Measurements from ENCODE around the gene EFHD2. TPM values are rescaled to one million over a fixed set of nuclear protein-coding genes. Genes with fewer than 3 reads are reported as not detected.

EFHD2 gene
- total RNA-seq, 2 donors from 2014 or later, result 44.6 to 90.4 TPM

DNA sequence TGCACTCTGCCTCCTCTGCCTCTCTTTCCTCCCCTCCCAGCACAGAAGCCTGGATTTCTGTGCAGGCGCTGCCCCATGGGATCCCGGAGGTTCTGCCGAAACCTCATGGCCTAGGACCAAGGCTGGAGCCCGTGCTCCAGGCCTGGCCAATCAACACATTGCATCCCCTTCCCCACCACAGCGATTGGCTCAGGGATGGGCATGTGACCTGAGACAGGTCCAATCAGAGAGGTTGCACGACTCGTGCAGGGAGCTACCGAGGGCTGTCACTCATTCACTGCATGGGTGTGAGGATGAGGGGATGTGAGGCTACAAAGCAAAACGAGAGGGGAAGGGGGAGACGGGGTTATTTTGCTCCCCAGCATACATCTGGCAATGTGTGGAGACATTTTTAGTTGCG lies 62.9 kb downstream of the EFHD2 start:
- Mint-ChIP-seq H3K27me3 (no peaks in the 10 kb centered on the region), H3K27ac (no peak overlapping the region), H3K9me3 (no peaks in the 10 kb centered on the region), H3K4me1 (no peaks in the 10 kb centered on the region), H3K4me3 (no peak overlapping the region), H3K36me3 (ENCODE audit: low read depth) (no peaks in the 10 kb centered on the region)
- ATAC-seq (replicated peaks), result no peak

DNA sequence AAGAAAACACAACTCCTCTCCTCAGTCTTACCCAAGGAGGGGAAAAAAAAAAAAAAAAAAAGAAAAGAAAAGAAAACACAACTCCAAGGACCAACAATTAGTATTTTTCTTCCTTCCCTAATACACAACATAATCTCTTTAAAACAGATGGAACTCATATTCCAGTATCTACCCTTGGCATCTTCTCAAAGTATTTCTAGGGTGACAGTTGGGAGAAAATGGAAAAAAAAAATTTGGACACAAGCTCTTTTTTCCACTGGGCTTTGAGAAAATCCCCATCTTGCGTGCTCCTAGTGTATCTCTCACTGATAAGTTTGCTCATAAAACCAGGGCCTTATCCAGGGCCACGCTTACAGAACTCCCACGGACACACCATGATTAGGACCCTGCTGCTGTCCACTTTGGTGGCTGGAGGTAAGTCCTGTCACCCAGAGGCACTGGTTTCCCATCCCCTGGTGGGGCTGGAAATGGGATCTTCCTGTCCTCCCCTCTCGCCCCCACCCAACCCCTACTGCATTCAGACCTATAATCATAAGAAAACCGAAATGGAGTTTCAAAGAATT lies 66.1 kb downstream of the EFHD2 start, which contains the start of gene CELA2B:
TSS of gene CELA2B (plus strand) at position 353 of the 563 bp plus-strand sequence. CDS start at position 375, 22 bp downstream.
- Mint-ChIP-seq H3K4me1 (no peaks in the 10 kb centered on the region), H3K27ac (no peak within 1 kb of the TSS), H3K9me3 (no peaks in the 10 kb centered on the region), H3K27me3 (no peaks in the 10 kb centered on the region), H3K4me3 (no peak within 1 kb of the TSS), H3K36me3 (ENCODE audit: low read depth) (no peaks in the 10 kb centered on the region)
- ATAC-seq (replicated peaks), result no peak

DNA sequence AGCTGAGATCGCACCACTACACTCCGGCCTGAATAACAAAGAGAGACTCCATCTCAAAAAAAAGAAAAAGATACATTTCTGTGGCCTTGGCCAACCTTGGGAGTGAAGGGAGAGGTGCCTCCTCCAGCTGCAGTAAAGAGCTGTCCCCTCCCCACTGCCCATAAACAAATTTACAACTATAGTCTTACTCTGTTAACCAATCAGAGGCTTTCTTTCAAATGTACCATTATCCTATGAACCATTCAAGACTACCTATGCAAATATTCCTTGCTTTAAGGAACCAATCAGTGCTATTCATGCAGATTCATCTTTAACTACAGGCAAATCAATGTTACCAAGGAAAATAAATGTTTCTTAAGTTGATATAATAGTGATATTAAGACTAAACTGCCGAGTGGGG lies 67.2 kb downstream of the EFHD2 start:
- no peaks in the 10 kb centered on the region for H3K9me3 Mint-ChIP-seq
- no peaks in the 10 kb centered on the region for H3K27me3 Mint-ChIP-seq
- H3K4me1 Mint-ChIP-seq, result no peaks in the 10 kb centered on the region
- ATAC-seq (replicated peaks), result no peak
- H3K4me3 Mint-ChIP-seq, result no peak overlapping the region
- H3K27ac Mint-ChIP-seq, result no peak overlapping the region
- H3K36me3 Mint-ChIP-seq (ENCODE audit: low read depth), result no peaks in the 10 kb centered on the region

DNA sequence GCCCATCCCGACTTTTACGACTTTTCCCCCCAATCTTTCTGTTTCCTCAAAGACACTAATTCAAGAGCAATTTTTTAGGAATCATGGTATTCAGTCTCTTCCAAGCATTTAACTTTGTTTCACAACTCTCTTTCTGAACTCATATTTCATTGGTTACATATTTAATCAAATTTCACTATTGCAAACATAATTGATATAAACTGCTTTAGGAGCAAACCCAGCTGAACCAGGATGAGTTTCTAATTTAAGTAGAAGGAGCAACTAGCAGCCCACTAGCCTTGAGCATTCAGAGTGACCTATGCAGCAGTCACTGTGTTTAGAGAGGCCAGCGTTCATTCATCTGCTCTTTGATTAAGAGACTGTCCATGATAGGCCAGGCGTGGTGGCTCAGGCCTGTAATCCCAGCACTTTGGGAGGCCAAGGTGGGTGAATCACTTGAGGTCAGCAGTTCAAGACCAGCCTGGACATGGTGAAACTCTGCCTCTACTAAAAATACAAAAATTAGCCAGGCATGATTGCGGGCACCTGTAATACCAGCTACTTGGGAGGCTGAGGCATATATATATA lies 68.0 kb downstream of the EFHD2 start:
- ATAC-seq (replicated peaks), result no peak
- H3K9me3 Mint-ChIP-seq, result no peaks in the 10 kb centered on the region
- no peaks in the 10 kb centered on the region for H3K4me1 Mint-ChIP-seq
- H3K27me3 Mint-ChIP-seq, result no peaks in the 10 kb centered on the region
- H3K27ac Mint-ChIP-seq, result no peak overlapping the region
- H3K4me3 Mint-ChIP-seq, result no peak overlapping the region
- no peaks in the 10 kb centered on the region for H3K36me3 Mint-ChIP-seq (ENCODE audit: low read depth)

Other genes with a start within 250 kb of the EFHD2 start
- not detected for gene FHAD1, start 162.7 kb upstream of the EFHD2 start, total RNA-seq
- not detected for gene CTRC, start 28.6 kb downstream of the EFHD2 start, total RNA-seq
- not detected for gene CELA2A, start 46.8 kb downstream of the EFHD2 start, total RNA-seq
- gene CELA2B, start 66.2 kb downstream of the EFHD2 start, total RNA-seq, result not detected
- gene CASP9, start 114.3 kb downstream of the EFHD2 start, total RNA-seq, result 10 to 100 TPM; 17.1 to 17.9 TPM
- 10 to 100 TPM in 1 of 2 donors, 1 to 10 TPM in 1; 8.6 to 10.0 TPM for gene DNAJC16, start 117.0 kb downstream of the EFHD2 start, total RNA-seq
- gene AGMAT, start 175.2 kb downstream of the EFHD2 start, total RNA-seq, result 10 to 100 TPM in 1 of 2 donors, 1 to 10 TPM in 1; 9.7 to 16.6 TPM
- gene DDI2, start 207.6 kb downstream of the EFHD2 start, total RNA-seq, result 10 to 100 TPM; 28.3 to 39.3 TPM

Data from activated T-helper 17 cell treated with anti-CD3 and anti-CD28 coated beads, Interleukin-2, amount 50 U/mL, for 72 hours (primary cell).